Aorta (tissue), 5 donors: ENCODE data around the gene TMEM273. TPM values are rescaled to one million over a fixed set of nuclear protein-coding genes. Genes with fewer than 3 reads are reported as not detected.

Experiments
- ATAC-seq: fragments of 200-7000 bp; cut with Tn5 transposase; one replicate; pipeline ENCODE4 v1.9.1; 2022; ENCODE audit warnings: moderate library complexity; ENCODE audit not compliant: low FRiP score
- DNase-seq, 2 donors: peaks; one replicate each; pipeline ENCODE4 v3.0.0-alpha.2; 2020
- H3K27ac ChIP-seq, 2 donors: one replicate each; pipeline ENCODE4 v1.5.1; 2013; ENCODE audit warnings: low read length in 2 of 2, mild to moderate bottlenecking in 2 of 2, moderate library complexity in 2 of 2, control low read depth in 1 of 2, inconsistent platforms in 1 of 2, low read depth in 1 of 2
- H3K27me3 ChIP-seq, 2 donors: one replicate each; pipeline ENCODE4 v1.6.1; 2013; ENCODE audit warnings: control low read depth in 1 of 2, low read length in 1 of 2, mild to moderate bottlenecking in 1 of 2, moderate library complexity in 1 of 2; ENCODE audit not compliant: insufficient read depth in 2 of 2, control insufficient read depth in 1 of 2
- H3K36me3 ChIP-seq, 2 donors: one replicate each; pipeline ENCODE4 v1.6.1; 2013; ENCODE audit warnings: control low read depth in 1 of 2, low read length in 1 of 2, mild to moderate bottlenecking in 1 of 2; ENCODE audit not compliant: insufficient read depth in 2 of 2, control insufficient read depth in 1 of 2
- H3K4me1 ChIP-seq, 2 donors: one replicate each; pipeline ENCODE4 v1.6.1; 2013; ENCODE audit warnings: low read length in 2 of 2, control low read depth in 1 of 2, mild to moderate bottlenecking in 1 of 2, moderate library complexity in 1 of 2; ENCODE audit not compliant: insufficient read depth in 2 of 2, control insufficient read depth in 1 of 2
- H3K4me3 ChIP-seq, 2 donors: one replicate each; pipeline ENCODE4 v1.5.1; 2013; ENCODE audit warnings: low read length in 2 of 2, control low read depth in 1 of 2, mild to moderate bottlenecking in 1 of 2
- H3K9me3 ChIP-seq: one replicate; pipeline ENCODE4 v1.6.1; 2013; ENCODE audit warnings: mild to moderate bottlenecking, low read length; ENCODE audit not compliant: control insufficient read depth
- WGBS, 2 donors: extraction: QIAGEN DNeasy Blood & Tissue Kit; methylation state at CpG; one replicate each; pipeline ENCODE4 v1.1.7; 2013; 5-methylcytosine and 5-hydroxymethylcytosine counted together
- intact Hi-C, 2 donors: fragments of 100-400 bp; cut with DNase I; formaldehyde crosslinking; loops; one replicate each; pipeline versions ENCODE4 v1.14.2 to v1.15.0; 2022
- polyA plus RNA-seq, 2 donors: library from polyadenylated mRNA; stranded (reverse); fragments of 200-250 nt; gene quantifications; one replicate each; pipeline ENCODE4 v1.2.3, GENCODE V29; 2013
- total RNA-seq, 2 donors: library from RNA; stranded (reverse); fragmentation: NEBNext Ultra II Directional; extraction: Animal tissue kit (Norgen Biotek cat#: 25700); gene quantifications; one replicate each; pipeline ENCODE4 v1.2.1, GENCODE V29; 2021
- donor health status: healthy with polysubstance abuse.
- donor health status: Bipolar disorder and iron deficiency.
- donor health status: DM: no; HTN: no; CAD: no.
- donor health status: DM: no; HTN: no; CAD: no.
- donor health status: DM: yes; HTN: yes; CAD: no.

The TMEM273 gene
- total and polyA plus RNA-seq, 4 donors, result 3.1 to 44.7 (median 13.9) TPM

DNA sequence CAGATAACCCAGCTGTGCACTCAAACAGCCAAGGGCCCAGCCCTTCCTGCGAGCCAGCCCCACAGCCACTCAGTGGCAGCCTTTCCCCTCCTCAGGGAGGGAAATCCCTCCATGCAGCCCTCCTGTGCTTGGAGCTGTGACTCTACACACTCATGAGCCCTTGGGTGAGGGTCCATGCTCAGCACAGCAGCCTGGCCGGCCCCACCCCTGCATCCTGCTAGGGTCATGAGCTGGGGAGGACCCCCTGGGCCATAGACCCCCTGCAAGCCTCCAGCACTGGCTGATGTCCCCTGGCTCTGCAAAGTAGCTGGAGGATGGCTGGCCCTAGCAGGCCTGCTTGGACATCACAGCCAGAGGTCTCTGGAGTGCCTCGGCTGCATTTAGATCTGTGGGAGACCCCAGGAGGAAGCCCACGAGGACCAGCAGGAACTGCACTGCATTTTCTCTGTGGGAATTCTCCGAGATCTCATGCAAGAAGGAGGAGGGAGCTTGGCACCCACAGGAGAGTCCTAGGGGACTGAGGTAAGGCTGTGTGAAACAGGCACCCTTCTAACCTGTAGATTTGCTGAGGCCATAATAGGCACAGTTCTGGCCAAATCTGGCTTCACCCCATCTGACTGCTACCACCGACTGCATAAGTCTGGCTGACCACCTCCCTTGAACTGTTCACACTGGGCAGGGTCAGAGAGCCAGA lies 17.4 kb downstream of the TMEM273 start:
- Histone ChIP-seq H3K27me3 (no peaks in the 10 kb centered on the region), H3K4me1 (no peaks in the 10 kb centered on the region), H3K36me3 (no peaks in the 10 kb centered on the region), H3K4me3 (no peak overlapping the region), H3K27ac (no peak overlapping the region), H3K9me3 (no peaks in the 10 kb centered on the region)
- DNase-seq, result peak in 1 of 2 donors; percentile 25
- intact Hi-C loops, result no loop called here
- WGBS, 2 donors, result 76 to 81% methylated on average over 6 of the region's 6 CpGs
- ATAC-seq, result no peak

DNA sequence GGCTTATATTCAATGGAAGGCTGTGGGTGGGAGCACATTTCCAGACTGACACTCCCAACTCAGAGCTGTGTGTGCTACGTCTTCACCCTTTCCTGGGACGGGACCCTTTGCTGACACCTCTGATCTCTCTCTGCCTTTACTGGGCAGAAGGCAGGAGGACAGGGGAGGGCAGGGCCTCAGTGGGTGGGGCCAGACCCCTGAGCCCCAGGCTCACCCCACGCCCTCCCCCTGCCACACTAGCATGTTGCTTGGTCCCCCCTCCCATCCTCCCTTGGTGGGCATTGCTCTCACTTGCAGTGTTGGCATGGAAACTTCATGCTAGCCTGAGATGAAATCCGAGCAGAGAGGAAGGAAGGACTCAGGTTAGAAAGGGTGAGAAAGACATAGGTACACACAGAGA lies 18.4 kb downstream of the TMEM273 start:
- Histone ChIP-seq H3K4me3 (no peak overlapping the region), H3K27me3 (no peaks in the 10 kb centered on the region), H3K27ac (no peak overlapping the region), H3K36me3 (no peaks in the 10 kb centered on the region), H3K4me1 (no peaks in the 10 kb centered on the region), H3K9me3 (no peaks in the 10 kb centered on the region)
- ATAC-seq (no peak), DNase-seq (peak in 1 of 2 donors; percentile 35)
- WGBS, 2 donors, result 92 to 100% methylated on average over 4 of the region's 4 CpGs
- intact Hi-C loops, result loop anchor here in 1 of 2 donors (10.0 kb wide), 2 partner anchors 615 to 805 kb away; no protein-coding TSS in a partner anchor

DNA sequence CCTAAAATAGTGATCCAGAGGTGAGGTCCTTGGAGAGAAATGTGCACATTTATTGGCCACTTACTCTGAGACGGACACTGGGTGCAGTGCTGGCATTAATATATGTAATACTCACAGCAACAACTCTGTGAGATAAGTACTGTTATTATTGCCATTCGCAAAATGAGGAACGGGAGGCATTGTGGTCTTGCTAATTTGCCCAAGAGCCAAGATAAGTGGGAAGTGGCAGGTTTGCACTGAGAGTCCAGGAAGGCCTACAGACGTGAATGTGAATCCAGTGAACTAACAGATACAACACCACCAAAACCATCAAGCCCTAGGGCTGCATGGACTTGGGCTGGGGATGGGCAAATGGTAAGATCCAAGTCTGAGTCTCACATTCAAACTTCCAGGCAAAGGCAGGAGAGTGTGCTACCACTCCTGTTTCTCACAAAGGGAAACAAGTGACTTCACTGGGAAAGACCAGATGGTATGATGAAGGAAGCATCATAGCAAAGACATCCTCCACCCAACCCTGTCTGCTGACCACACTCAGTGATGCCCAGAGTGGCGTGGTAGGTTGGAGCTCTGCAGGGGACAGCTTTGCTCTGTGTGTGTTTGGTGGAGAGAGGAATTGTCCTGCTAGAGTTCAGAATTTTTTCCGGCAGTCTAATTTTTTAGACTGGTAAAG lies 19.2 kb downstream of the TMEM273 start:
- Histone ChIP-seq H3K9me3 (no peaks in the 10 kb centered on the region), H3K36me3 (no peaks in the 10 kb centered on the region), H3K27ac (no peak overlapping the region), H3K4me1 (no peaks in the 10 kb centered on the region), H3K27me3 (no peaks in the 10 kb centered on the region), H3K4me3 (no peak overlapping the region)
- 90 to 91% methylated on average over 6 of the region's 6 CpGs for WGBS, 2 donors
- ATAC-seq (no peak), DNase-seq (no peak)
- intact Hi-C loops, result loop anchor here in 1 of 2 donors (10.0 kb wide), 2 partner anchors 614 to 804 kb away; no protein-coding TSS in a partner anchor

- no peak overlapping the region for H3K27ac ChIP-seq
- H3K4me3 ChIP-seq, result no peak overlapping the region
- ATAC-seq (no peak), DNase-seq (no peak)
- H3K27me3 ChIP-seq, result no peaks in the 10 kb centered on the region
- no peaks in the 10 kb centered on the region for H3K9me3 ChIP-seq
- intact Hi-C loops, result loop anchor here in 1 of 2 donors (10.0 kb wide), 2 partner anchors 613 to 803 kb away; no protein-coding TSS in a partner anchor
- 94 to 97% methylated on average over 4 of the region's 4 CpGs for WGBS, 2 donors
- no peaks in the 10 kb centered on the region for H3K4me1 ChIP-seq
- H3K36me3 ChIP-seq, result no peaks in the 10 kb centered on the region
Measured at GRCh38 chr10:49168171-49168540, 20.0 kb downstream of the TMEM273 start.

- 84 to 87% methylated on average over 12 of the region's 12 CpGs for WGBS, 2 donors
- ATAC-seq, result no peak
- Histone ChIP-seq H3K4me1 (no peaks in the 10 kb centered on the region), H3K4me3 (no peak overlapping the region), H3K27ac (no peak overlapping the region), H3K27me3 (no peaks in the 10 kb centered on the region), H3K36me3 (no peaks in the 10 kb centered on the region), H3K9me3 (no peaks in the 10 kb centered on the region)
- no peak for DNase-seq
- intact Hi-C loops, result loop anchor here in 1 of 2 donors (10.0 kb wide), 2 partner anchors 613 to 803 kb away; no protein-coding TSS in a partner anchor
Measured at GRCh38 chr10:49167425-49168170, 20.6 kb downstream of the TMEM273 start.

DNA sequence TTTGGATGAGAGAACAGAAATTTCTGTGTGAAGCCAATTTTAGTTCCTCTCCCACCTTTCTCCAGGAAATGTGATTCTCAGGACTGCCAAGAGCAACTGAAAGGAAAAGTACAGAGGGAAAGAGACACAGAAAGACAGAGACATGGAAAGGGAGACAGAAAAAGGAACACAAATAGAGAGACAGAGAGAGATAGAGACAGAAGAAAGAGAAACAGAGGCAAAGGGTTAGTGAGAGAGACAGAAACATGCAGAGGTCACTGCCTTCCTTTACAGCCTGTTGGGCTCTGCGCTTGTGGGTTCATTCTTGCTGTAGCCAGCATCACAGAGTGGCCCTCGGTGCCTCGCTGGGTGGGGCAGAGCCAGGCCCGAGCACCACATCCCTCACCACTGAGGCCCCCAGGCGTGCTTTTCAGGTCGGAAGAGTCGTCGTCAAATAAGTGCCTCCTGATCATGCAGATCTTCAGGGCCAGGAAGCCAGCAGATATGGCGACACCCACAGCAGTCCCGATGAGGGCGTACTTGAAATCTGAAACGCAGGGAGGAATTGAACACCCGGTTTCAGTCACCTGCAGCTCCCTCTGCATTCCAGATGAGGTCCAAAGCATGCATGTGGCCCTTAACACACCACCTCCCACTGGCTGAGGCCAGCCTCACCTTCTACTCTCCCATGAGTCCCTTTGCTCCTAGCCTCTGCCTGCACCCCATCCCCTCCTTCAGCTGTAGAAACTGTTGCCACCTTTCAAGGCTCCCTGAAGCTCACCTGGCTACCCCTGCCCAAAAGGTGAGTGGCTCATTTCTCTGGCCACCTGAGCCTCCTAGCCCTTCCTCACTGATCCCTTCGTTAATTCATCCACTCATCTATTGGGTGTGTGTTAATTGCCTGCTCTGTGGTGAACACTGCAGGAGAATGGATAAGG lies 21.4 kb downstream of the TMEM273 start:
- no peaks in the 10 kb centered on the region for H3K27me3 ChIP-seq
- H3K9me3 ChIP-seq, result no peaks in the 10 kb centered on the region
- no peak for ATAC-seq
- H3K4me1 ChIP-seq, result no peaks in the 10 kb centered on the region
- DNase-seq, result no peak
- 89 to 92% methylated on average over 14 of the region's 14 CpGs for WGBS, 2 donors
- no peak overlapping the region for H3K4me3 ChIP-seq
- no peaks in the 10 kb centered on the region for H3K36me3 ChIP-seq
- intact Hi-C loops, result loop anchor here in 1 of 2 donors (10.0 kb wide), 2 partner anchors 612 to 802 kb away; no protein-coding TSS in a partner anchor
- no peak overlapping the region for H3K27ac ChIP-seq

DNA sequence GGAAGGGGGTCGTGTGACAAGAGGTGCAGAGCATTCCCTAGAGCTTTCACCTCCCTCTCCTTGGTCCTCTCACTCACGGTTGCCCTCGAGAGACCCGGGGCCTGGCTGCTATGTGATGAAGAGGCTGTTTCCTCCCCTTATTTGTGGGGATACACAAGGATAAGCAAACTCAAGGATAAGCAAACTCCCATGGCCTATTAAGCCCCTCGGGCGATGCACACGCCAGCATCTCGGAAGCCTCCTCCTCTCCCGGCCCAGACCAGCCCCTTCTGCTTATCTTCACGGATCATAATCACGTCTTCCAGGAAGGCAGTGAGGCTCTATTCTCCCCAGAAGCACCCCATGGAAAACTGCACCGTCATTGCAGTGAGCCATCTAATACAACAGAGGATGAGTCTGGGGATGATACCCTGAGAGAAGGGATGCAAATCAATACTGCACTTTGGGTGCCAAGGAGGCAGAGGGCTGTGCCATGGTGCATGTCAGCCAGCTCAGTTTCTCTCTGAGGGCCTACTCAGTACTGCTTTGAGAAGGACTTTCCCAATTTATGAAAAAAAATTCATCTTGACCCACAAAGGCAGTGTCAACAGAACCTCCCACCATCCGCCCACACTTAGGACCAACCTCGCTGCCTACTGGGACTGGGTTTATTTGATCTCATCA lies 22.2 kb downstream of the TMEM273 start:
- 87 to 88% methylated on average over 14 of the region's 14 CpGs for WGBS, 2 donors
- no peaks in the 10 kb centered on the region for H3K36me3 ChIP-seq
- no peak overlapping the region for H3K27ac ChIP-seq
- no peak for DNase-seq
- no peaks in the 10 kb centered on the region for H3K27me3 ChIP-seq
- no peaks in the 10 kb centered on the region for H3K4me1 ChIP-seq
- no peaks in the 10 kb centered on the region for H3K9me3 ChIP-seq
- ATAC-seq, result no peak
- intact Hi-C loops, result loop anchor here (2.0 to 10.0 kb wide), 3 partner anchors 185 to 801 kb away; no protein-coding TSS in a partner anchor
- no peak overlapping the region for H3K4me3 ChIP-seq
